MM.1S (cell line): ENCODE data around the gene FOXN1.

ENCODE experiments used
- DNase-seq: peaks from one replicate; pipeline ENCODE4 v3.0.0-alpha.2; 2015
- H2AFZ ChIP-seq: fragments of 300-600 bp; sonication (generic); 2 replicates; pipeline ENCODE4 v1.6.0; 2016; ENCODE audit warnings: antibody characterized with exemption, low read length
- H3F3A ChIP-seq: fragments of 300-600 bp; sonication (generic); 2 replicates; pipeline ENCODE4 v1.6.1; 2016; ENCODE audit warnings: mild to moderate bottlenecking, antibody characterized with exemption, low read length, moderate library complexity, mixed read lengths; ENCODE audit not compliant: insufficient read depth
- H3K27ac ChIP-seq: fragments of 300-600 bp; sonication (generic); 2 replicates; pipeline ENCODE4 v1.5.1; 2016; ENCODE audit warnings: mild to moderate bottlenecking, low read length
- H3K27me3 ChIP-seq: fragments of 300-600 bp; sonication (generic); replicated peaks from 2 replicates; pipeline ENCODE4 v1.6.0; 2016; ENCODE audit warnings: low read length; ENCODE audit not compliant: insufficient read depth
- H3K36me3 ChIP-seq: fragments of 300-600 bp; sonication (generic); replicated peaks from 2 replicates; pipeline ENCODE4 v1.6.1; 2016; ENCODE audit warnings: mild to moderate bottlenecking, low read length, mixed read lengths; ENCODE audit not compliant: insufficient read depth
- H3K4me1 ChIP-seq: fragments of 300-600 bp; sonication (generic); 2 replicates; pipeline ENCODE4 v1.6.1; 2016; ENCODE audit warnings: low read length, mixed read lengths
- H3K4me2 ChIP-seq: fragments of 300-600 bp; sonication (generic); 2 replicates; pipeline ENCODE4 v1.6.0; 2016; ENCODE audit warnings: low read depth, low read length
- H3K4me3 ChIP-seq: fragments of 300-600 bp; sonication (generic); 2 replicates; pipeline ENCODE4 v1.5.1; 2016; ENCODE audit warnings: low read length, mixed read lengths
- H3K79me2 ChIP-seq: fragments of 300-600 bp; sonication (generic); 2 replicates; pipeline ENCODE4 v1.6.1; 2016; ENCODE audit warnings: mixed run types, low read length, mixed read lengths
- H3K9ac ChIP-seq: fragments of 300-600 bp; sonication (generic); 2 replicates; pipeline ENCODE4 v1.6.1; 2016; ENCODE audit warnings: low read length, mixed read lengths
- H3K9me2 ChIP-seq: fragments of 300-600 bp; sonication (generic); replicated peaks from 2 replicates; pipeline ENCODE4 v1.6.1; 2016; ENCODE audit warnings: mild to moderate bottlenecking, low read length, mixed read lengths; ENCODE audit not compliant: insufficient read depth
- H3K9me3 ChIP-seq: fragments of 300-600 bp; sonication (generic); replicated peaks from 2 replicates; pipeline ENCODE4 v1.6.1; 2016; ENCODE audit warnings: mild to moderate bottlenecking, low read length, mixed read lengths; ENCODE audit not compliant: insufficient read depth
- H4K20me1 ChIP-seq: fragments of 300-600 bp; sonication (generic); 2 replicates; pipeline ENCODE4 v1.6.1; 2016; ENCODE audit warnings: mild to moderate bottlenecking, low read length, moderate library complexity, mixed read lengths; ENCODE audit not compliant: insufficient read depth
- CTCF ChIP-seq: fragments of 300-600 bp; sonication (generic); IDR thresholded peaks from 2 replicates; pipeline ENCODE4 v1.5.1; 2016; ENCODE audit warnings: antibody characterized with exemption, low read length, mixed read lengths
- EZH2 ChIP-seq: fragments of 300-600 bp; sonication (generic); optimal IDR thresholded peaks from 2 replicates; pipeline ENCODE3; 2017; ENCODE audit warnings: low read depth, mild to moderate bottlenecking, antibody characterized with exemption, low read length, mixed read lengths
- EZH2phosphoT487 ChIP-seq: fragments of 300-600 bp; sonication (generic); IDR thresholded peaks from 2 replicates; pipeline ENCODE4 v1.6.1; 2018; ENCODE audit warnings: antibody characterized with exemption, low read length

The FOXN1 gene

DNA sequence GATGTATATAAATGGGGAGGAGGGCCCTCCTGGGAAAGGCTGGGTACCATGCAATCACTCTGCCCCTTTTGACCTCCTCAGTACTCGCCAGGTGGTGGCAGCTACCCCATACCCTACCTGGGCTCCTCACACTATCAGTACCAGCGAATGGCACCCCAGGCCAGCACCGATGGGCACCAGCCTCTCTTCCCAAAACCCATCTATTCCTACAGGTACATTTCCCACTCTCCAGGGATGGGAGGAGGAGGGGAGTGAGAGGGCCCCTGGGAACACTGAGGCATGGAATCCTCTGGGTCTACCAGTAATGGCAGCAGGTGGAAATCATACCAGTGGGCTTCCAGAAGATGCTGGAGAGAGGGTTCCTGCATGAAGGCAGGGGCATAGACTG lies 22.9 kb downstream of the FOXN1 start:
- Histone ChIP-seq H3K4me2 (no peak overlapping the region), H3K36me3 (no peaks in the 10 kb centered on the region), H3K27ac (no peak overlapping the region), H3K79me2 (no peaks in the 10 kb centered on the region), H3K9ac (no peak overlapping the region), H3K27me3 (peaks cover 96% of the 10 kb centered on the region), H3K4me1 (no peaks in the 10 kb centered on the region), H3F3A (no peaks in the 10 kb centered on the region), H2AFZ (no peak overlapping the region), H3K9me2 (no peaks in the 10 kb centered on the region), H4K20me1 (no peaks in the 10 kb centered on the region), H3K9me3 (no peaks in the 10 kb centered on the region), H3K4me3 (no peak overlapping the region)
- no peak for DNase-seq
- TF ChIP-seq CTCF (no peak), EZH2phosphoT487 (no peak), EZH2 (no peak)

GRCh38 chr17:28530250-28530649 lies 24.1 kb downstream of the FOXN1 start:
- no peak for DNase-seq
- H3K79me2 ChIP-seq = no peaks in the 10 kb centered on the region
- peaks cover 96% of the 10 kb centered on the region for H3K27me3 ChIP-seq
- no peaks in the 10 kb centered on the region for H3K9me3 ChIP-seq
- no peak overlapping the region for H2AFZ ChIP-seq
- H3K4me3 ChIP-seq = no peak overlapping the region
- H3K9me2 ChIP-seq = no peaks in the 10 kb centered on the region
- TF ChIP-seq EZH2 = no peak
- TF ChIP-seq EZH2phosphoT487 = no peak
- TF ChIP-seq CTCF = no peak
- no peaks in the 10 kb centered on the region for H3K4me1 ChIP-seq
- no peak overlapping the region for H3K27ac ChIP-seq
- H3F3A ChIP-seq = no peaks in the 10 kb centered on the region
- H3K36me3 ChIP-seq = no peaks in the 10 kb centered on the region
- H3K4me2 ChIP-seq = no peak overlapping the region
- H3K9ac ChIP-seq = no peak overlapping the region
- no peaks in the 10 kb centered on the region for H4K20me1 ChIP-seq

- H2AFZ ChIP-seq = no peak overlapping the region
- no peak overlapping the region for H3K4me2 ChIP-seq
- DNase-seq = no peak
- H3K9ac ChIP-seq = no peak overlapping the region
- no peaks in the 10 kb centered on the region for H4K20me1 ChIP-seq
- no peak overlapping the region for H3K4me3 ChIP-seq
- no peak overlapping the region for H3K27ac ChIP-seq
- H3K9me3 ChIP-seq = no peaks in the 10 kb centered on the region
- TF ChIP-seq EZH2 = no peak
- TF ChIP-seq EZH2phosphoT487 = no peak
- no peak for TF ChIP-seq CTCF
- no peaks in the 10 kb centered on the region for H3K9me2 ChIP-seq
- H3K36me3 ChIP-seq = no peaks in the 10 kb centered on the region
- H3K4me1 ChIP-seq = no peaks in the 10 kb centered on the region
- peaks cover 96% of the 10 kb centered on the region for H3K27me3 ChIP-seq
- no peaks in the 10 kb centered on the region for H3K79me2 ChIP-seq
- H3F3A ChIP-seq = no peaks in the 10 kb centered on the region
These were observed 24.8 kb downstream of the FOXN1 start for GRCh38 chr17:28530926-28531325.
